ENCODE data around the gene TRAPPC10. TPM values are rescaled to one million over a fixed set of nuclear protein-coding genes. Genes with fewer than 3 reads are reported as not detected.

The TRAPPC10 gene
- total RNA-seq, 1 donor from 2014 or later = 24.7 TPM

- DNase-seq = no peak
Measured at GRCh38 chr21:44043613-44044012, 31.5 kb downstream of the TRAPPC10 start.

DNA sequence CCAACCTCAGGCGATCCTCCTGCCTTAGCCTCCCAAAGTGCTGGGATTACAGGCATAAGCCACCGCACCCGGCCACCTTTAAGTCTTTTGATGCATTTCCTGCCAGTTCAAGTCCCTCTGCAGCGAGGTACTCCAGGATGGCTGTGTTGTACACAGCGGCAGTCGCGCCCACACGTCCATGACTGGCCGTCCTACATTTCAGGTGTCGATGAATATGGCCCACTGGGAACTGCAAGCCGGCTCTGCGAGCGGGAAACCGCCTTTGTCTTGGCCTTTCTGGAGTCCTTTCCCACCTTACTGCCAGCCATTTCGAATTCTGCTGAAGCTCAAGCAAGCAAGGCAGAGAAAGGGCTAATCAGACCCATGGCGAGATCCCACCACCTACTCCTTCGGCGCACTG, 34.6 kb downstream of the TRAPPC10 start:
- no peak for DNase-seq

DNA sequence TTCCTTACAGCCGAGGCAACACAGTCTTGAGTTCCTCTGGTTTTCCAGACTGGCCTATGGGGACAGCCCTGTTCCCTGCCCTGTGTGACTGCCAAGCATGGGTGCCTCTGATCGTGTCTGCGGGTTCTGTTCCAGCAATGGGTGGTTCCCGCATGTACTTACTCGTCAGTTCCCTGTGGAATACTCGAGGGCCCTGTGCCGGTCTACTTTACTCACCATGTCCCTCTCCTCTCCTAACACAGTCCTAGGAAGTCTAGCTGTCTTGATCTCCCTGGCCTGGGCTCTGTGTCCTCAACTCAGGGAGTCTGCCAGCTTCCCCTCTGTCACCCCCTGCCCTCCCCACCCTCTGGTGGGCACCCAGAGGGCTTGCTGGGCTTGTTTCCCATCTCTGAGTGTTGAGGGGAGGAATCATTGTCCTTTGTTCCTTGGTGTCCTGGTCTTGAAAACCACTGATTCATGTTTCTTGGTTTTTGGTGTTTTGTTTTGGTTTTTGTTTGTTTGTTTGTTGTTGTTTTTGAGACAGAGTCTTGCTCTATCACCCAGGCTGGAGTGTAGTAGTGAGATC, 36.0 kb downstream of the TRAPPC10 start:
- no peak for DNase-seq

DNA sequence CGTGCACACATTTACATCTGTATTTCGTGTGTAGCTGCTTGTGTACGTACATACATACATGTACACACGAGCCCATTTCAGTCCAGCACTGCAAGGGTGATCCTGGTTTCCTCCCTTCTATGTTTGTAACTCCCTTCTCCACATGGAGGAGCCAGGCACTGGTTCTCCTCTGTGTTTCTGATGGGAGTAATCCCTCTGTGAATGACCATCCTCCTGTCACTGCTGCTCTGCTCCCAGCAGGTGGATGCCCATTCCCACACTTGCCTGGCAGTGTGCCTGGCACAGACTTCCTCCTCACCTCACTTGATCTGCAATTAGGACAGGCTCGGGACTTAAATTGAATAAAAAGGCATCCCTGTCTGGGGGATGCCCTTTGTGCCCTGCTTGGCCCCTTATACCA, 37.1 kb downstream of the TRAPPC10 start:
- no peak for DNase-seq

DNA sequence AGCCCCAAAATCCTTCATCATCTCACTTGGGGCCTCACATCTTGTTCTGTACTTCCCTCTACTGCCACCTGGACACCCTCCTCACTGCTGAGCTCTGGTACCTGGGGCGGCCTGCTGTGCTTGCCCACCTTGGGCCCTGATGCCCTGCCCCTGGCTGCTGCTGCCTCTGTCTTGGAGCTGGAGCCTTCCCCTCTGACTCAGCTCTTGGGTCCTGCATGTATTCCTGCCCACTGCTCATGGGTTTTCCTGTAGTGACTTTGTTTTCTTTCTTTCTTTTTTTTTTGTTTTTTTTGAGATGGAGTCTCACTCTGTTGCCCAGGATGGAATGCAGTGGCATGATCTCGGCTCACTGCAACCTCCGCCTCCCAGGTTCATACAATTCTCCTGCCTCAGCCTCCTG, 37.5 kb downstream of the TRAPPC10 start:
- DNase-seq = no peak

- DNase-seq = no peak
Measured at GRCh38 chr21:44050276-44050675, 38.2 kb downstream of the TRAPPC10 start.

- peak; percentile 55 for DNase-seq
Measured at GRCh38 chr21:44051462-44051941, 39.4 kb downstream of the TRAPPC10 start.

DNA sequence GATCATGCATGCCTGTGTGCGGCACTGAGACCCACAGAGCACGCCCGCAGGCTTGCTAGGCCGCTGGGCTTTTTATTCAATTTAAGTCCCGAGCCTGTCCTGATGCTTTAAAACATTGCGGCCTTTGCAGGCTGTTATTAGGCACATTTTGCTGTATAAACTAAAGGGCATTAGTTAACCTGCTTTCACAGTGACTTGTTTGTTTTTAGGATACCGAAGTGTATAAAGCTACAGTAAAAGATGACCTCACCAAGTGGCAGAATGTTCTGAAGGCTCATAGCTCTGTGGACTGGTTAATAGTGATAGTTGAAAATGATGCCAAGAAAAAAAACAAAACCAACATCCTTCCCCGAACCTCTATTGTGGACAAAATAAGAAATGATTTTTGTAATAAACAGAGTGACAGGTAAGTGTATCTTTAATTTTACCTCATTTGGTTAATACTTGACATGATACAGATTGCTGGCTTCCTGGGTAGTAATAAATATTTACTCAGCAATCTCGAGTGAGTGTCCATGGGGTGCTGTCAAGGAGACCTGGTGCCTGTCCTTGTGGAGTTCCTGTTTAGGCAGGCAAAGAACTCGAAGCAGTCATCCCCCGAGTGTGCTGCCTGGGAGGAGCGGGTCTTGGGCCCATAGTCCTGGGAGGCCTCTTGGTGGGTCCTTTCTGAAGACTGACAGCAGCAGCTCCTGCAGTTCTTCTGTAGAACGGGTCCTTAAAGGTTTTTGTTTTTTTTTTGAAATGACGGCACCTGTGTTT, 40.1 kb downstream of the TRAPPC10 start:
- no peak for DNase-seq

- DNase-seq = no peak
Measured at GRCh38 chr21:44052830-44053226, 40.7 kb downstream of the TRAPPC10 start.

DNA sequence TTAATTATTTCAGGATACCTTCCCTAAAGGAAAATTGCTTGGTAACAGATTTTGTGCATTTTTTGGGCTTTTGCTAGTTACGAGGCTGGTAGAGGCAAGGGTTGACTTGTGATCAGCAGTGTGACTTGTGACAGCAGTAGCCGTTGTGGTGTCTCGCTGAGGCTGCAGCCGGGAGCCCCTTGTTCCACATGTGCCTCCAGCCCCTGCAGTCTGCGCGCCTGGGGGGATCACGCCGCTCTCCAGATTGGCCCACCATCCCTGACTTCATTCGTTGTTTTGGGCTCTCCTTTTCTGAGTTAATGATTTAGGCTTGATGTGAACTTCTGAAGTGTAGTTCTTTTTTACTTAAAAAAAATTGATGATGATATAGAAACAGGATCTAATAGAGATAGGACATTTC, 41.5 kb downstream of the TRAPPC10 start:
- no peak for DNase-seq

DNA sequence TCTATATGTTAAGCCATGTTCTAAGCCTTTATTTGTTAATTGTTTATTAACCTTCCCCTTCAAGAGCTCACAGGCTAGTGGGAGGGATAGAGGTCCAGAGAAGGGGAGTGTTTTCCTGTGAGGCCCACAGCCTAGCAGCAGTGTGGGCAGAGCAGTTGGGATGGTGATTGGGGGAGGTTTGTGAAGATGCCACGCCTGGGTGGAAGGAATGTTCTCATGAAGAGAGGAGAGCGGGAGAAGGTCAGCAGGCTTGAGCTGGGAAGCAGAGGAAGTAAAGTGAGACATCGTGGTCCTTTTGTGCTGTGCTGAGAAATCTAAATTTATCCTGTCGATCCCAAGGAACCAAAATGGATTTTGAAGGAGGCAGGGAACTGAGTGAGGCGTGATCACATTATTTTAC, 42.6 kb downstream of the TRAPPC10 start:
- DNase-seq = peak; percentile 61

- no peak for DNase-seq
Measured at GRCh38 chr21:44057055-44057454, 44.9 kb downstream of the TRAPPC10 start.

DNA sequence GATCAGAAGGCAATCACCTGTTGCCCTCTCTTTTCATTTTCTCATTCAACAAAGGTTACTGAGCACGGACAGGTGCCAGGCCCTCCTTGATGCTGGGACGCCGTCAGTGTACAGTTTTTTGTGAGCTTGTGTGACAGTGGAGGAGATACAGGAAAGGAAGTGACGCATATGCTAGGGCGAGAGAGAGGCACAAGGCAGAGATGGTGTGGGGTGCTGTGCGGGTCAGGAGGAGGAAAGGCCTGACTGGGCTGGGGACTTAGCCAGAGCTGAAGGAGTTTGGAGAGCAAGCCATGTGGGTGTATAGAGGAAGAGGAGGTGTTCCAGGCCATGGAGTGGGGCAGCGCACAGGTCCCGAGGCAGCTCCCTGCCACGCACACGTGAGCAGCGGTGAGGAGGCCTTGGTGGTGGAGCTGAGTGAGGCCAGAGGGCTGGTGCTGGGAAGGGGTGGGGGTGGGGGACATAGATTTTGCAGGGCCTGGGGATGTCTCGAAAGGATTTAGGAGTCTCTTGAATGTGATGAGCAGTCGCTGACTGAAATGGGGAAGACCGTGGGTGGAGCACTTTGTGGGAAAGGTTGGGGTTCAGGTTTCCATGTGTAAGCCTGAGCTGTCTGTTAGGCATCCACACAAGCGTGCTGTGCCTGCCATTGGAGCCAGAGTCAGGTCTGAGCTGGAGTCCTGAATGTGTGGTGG, 46.0 kb downstream of the TRAPPC10 start:
- DNase-seq = no peak

DNA sequence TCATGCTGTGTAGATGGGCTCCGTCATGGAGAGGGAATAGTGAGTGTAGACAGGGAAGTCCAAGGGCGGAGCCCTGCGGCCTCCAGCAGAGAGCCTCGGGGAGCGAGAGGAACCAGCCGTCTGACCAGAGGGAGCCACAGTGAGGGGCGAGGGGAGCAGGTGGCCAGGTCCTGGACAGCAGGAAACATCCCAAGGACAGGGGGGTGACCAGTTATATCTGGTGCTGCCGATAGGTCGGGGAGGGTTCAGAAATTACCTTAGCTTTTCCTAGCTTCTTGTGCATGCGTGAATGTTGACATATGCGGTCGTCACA, 46.5 kb downstream of the TRAPPC10 start:
- DNase-seq = no peak

DNA sequence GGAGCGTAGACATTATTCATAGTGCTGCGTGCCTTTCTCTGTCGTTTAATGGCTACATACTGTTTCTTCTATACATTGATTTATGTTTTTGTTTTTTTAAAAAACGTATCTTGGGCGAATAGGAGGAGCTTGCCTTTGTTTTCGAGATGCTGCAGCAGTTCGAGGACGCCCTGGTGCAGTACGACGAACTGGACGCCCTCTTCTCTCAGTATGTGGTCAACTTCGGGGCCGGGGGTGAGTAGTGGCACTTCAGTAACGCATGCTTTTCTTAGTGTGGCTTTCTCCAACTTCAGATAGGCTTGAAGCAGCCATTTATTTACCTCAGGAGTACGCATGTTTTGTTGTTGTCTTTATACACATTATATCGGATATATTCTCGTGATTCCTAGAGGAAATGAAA, 46.9 kb downstream of the TRAPPC10 start:
- DNase-seq = no peak

- DNase-seq = no peak
Measured at GRCh38 chr21:44059710-44060109, 47.6 kb downstream of the TRAPPC10 start.

GRCh38 chr21:44062380-44062779, 50.3 kb downstream of the TRAPPC10 start:
- no peak for DNase-seq

DNA sequence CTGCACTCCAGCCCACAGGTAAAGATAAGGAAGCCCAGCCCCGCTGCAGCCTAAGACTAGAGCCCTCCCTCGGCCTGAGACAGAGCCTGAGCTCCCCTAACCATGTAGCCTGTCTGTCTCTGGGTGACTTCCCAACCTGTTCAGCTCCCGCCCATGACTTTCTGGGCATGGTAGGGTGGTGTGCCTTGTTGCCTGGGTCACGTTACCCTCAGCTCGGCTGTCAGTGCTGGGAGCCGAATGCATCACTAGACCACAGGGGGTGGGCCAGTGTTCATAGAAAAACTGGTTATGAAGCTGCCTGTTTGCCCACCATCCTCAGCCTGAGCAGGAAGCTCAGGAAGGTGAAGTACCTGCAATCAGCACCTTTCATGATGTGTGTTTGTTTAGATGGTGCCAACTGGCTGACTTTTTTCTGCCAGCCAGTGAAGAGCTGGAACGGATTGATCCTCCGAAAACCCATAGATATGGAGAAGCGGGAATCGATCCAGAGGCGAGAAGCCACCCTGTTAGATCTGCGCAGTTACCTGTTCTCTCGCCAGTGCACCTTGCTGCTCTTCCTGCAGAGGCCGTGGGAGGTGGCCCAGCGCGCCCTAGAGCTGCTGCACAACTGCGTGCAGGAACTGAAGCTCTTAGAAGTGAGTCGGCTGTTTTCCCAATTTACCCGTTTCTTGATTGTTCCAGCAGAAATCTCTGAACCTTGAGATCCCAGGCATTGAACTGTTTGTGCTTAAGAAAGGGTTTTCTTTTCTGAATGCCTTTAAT, 51.2 kb downstream of the TRAPPC10 start:
- DNase-seq = no peak

DNA sequence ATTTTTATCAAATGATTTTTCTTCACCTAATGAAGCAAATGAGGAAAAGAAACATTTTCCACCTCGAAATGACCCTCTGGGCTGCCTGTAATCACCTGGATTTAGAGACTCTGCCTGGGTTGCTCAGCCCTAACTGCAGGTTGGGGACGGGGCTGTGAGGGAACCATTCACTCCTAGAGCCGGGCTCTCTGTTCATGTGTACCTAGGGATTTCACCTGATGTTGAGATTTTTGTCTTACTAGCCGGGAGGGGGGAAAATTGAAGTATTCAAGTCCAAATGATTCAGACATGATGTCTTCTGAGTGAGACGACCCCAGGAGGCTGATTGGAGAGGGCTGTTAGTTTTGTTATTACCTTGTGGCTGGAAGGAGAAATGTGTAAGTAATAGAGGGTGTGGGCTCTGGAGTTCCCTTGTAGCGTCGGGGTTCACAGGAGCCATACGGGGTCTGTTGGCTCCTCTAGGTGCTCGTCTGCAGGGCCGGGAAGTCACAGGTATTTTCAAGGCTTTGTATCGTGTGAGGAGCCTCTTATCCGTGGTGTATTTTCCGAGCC, 52.8 kb downstream of the TRAPPC10 start:
- DNase-seq = no peak

- DNase-seq = no peak
Measured at GRCh38 chr21:44065428-44065827, 53.3 kb downstream of the TRAPPC10 start.

- no peak for DNase-seq
Measured at GRCh38 chr21:44066116-44066515, 54.0 kb downstream of the TRAPPC10 start.

GRCh38 chr21:44067011-44067839, 55.1 kb downstream of the TRAPPC10 start:
- no peak for DNase-seq

Measured in tongue (tissue), 2 donors.